NCI-H1105 treated with DMSO at 0.1 percent for 48 hours (cell line): Measurements from ENCODE around the gene KCNJ5.
A peak's percentile ranks its signal among the peaks of the same experiment; 100 is the strongest.

Source experiments
- DNase-seq: peaks from one replicate; lab custom pipeline; 2025; lab: John Stamatoyannopoulos, UW

Gene KCNJ5

GRCh38 chr11:128895526-128895925 is 4.4 kb downstream of the KCNJ5 start:
- DNase-seq, result no peak

DNA sequence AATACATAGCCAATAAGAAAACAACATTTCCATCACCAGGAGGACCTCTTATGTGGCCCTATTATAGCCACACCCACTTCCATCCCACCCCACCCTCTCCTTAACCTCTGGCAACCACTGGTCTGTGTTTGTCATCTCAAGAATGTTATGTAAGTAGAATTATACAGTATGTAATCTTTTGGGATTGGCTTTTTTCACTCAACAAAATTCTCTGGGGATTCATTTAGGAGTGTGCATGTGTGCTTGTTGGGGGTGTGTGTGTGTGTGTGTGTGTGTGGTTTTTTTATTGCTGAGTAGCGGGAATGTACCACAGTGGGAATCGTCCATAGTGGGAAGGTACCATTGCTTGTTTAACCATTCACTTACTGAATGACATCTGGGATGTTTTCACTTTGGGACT is 5.2 kb downstream of the KCNJ5 start:
- DNase-seq, result no peak

DNA sequence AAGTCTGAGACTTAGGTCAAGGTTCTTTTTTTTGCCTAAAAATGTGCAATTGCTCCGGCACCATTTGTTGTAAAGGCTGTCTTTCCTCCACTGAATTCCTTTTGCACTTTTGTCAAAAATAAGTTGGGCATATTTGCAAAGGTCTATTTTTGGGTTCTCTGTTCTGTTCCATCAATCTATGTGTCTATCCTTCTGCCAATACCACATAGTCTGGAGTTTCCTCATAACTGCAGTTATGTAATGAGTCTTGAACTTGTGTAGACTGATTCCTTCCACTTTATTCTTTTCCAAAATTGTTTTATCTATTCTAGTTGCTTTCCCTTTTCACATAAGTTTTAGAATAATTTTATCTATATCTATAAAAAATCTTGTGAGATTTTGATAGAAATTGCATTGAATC is 6.7 kb downstream of the KCNJ5 start:
- DNase-seq, result no peak

DNA sequence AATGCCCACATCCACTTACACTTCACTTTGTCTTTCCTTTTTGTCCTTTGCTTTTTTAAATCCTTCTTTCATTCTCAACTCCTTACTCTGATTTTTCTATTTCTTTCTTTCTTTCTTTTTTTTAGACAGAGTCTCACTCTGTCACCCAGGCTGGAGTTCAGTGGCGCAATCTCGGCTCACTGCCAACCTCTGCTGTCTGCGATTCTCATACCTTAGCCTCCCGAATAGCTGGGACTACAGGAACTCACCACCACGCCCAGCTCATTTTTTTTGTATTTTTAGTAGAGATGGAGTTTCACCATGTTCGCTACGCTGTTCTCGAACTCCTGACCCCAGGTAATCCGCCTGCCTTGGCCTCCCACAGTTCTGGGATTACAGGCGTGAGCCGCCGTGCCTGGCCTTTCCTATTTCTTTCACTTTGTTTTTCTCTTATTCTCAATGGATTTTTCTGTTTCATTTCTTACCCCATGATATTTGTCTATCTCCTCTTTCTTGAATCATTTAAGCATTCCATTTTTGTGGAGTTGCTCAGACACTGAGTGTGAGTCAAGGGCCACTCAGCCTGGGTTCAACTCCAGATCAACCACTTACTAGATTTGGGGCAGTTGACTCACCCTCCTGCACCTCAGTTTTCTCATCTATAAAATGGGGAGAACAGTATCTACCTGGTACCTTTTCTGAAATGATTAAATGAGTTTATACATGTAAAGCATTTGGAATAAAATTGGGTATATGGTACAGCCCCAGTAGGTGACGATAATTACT is 7.6 kb downstream of the KCNJ5 start:
- DNase-seq, result no peak

DNA sequence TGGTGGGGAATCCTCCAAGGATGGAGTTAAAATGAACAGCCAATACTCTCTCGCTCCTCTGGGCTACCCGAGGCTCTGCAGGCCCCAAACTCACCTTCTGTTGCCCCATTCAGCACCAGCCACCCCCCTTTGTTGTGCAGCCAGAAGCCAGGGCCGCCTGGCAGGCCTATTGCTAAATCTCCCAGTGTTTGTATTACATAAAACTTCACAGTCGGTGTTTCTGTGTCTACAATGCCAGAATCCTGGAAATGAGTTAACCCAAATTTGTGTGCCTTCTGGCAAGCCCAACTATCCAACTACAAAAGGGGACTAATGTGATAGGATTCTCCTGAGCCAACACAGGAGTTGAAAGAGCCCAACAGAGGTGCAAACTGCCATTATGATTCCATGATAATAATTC is 9.3 kb downstream of the KCNJ5 start:
- no peak for DNase-seq

GRCh38 chr11:128901653-128902514 is 10.7 kb downstream of the KCNJ5 start:
- DNase-seq, result no peak

- DNase-seq, result no peak
Observed at GRCh38 chr11:128902515-128903066, 11.4 kb downstream of the KCNJ5 start.

DNA sequence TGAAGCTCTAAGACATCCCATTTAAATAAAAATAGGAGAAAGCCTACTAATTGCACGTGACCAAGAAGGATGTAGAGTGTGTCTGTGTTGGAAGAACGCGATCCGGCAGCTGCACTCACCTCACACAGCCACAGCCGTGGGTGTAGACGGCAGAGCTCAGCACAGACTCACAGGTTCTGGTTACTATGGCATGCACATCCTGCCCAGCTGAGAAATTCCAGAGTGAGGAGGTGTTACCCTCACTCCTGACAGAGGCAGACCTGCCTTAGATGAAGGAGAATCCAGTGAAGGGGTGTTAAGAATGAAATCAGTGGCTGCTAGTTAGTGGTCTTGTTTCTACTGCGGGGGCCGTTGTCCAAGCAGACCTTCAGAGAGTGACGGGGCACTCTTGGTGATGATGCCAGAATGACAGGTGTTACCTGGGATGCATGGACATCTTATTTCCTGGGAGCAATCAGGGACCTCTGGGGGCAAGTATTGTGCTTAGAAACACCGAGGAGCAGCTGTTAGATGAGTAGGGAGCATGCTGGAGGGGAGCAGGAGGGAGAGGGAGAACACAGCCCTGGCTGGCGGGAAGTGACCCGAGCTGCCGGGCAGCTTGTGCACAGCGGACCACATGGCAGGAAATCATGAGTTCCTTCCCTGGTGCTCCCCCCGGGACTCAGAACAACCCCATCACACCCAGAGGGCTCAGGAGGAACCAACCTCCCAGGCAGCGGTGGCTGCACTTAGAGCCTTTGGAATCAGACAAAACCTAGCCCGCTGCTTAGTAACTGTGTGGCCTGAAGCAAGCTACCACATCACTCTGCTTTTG is 12.3 kb downstream of the KCNJ5 start:
- DNase-seq, result no peak

DNA sequence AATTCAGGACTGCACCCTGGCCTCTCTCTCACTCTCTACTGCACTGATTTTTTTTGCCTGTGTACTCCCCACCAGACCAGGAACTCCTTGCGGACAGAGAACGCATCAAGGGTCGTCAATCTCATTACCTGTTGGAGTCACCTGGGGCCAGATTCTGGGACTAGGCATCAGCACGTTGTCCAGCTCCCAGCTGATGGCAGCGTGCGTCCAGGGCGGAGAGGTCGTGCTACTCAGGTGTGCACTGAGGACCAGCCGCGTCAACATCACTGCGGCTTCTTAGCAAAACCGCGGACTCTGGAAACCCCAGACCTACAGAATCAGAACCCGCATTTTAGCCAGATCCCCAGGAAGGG is 13.1 kb downstream of the KCNJ5 start:
- no peak for DNase-seq

GRCh38 chr11:128904656-128905344 is 13.6 kb downstream of the KCNJ5 start:
- DNase-seq, result peak; percentile 86

- peak; percentile 71 for DNase-seq
Observed at GRCh38 chr11:128905345-128906184, 14.4 kb downstream of the KCNJ5 start.

DNA sequence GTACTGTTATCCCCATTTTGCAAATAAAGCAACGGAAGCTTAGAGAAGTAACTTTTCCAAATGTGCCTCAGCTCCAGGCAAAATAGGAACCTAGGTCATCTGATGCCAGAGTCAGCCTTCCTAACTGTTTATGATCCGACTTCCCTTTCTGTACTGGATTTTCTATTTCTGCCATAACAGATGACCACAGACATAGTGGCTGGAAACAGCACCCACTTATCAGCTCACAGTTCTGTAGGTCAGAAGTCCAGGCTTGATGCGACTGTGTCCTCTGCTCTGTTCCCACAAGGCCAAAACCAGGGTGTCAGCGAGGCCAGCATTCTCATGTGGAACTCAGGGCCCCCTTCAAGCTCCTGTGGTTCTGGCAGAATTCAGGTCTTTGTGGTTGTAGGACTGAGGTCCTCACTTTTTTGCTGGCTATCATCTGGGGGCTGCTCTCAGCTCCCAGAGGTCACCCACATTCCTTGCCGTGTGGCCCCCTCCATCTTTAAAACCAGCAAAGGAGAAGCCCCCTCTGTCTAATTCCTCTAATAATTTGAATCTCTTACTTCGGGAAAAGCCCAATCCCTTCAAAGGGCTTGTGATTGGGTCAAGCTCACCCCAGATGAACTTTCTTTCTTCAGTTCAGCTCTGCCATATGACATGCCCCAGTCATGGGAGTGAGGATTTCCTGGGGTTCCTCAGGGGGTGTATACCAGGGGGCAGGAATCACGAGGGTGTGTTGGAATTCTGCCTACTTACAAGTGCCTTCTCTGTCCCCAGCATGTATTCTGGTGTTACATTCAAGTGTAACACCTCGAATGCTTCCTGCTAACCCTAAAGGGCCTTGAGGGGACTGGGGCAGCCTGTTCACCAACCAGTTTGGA is 15.3 kb downstream of the KCNJ5 start:
- DNase-seq, result no peak

DNA sequence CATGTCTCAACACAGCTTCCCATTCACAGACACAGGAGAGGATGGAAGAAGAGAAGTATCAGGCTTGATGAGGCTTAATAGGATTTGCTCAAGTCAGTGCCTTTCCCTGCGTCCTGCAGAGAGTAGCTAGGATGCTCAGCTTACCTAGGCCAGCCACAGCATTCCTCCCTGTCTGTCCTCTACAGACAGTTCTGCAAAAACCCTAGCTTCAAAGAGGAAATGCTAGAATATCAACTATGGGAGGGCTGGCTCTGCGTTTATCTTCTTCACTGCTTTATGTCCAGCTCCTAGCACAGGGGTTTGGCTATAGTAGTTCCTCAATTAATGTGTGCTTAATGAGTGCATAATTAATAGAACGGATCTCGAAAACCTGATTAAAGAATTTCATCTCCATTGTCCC is 16.4 kb downstream of the KCNJ5 start:
- DNase-seq, result no peak

GRCh38 chr11:128908391-128909246 is 17.5 kb downstream of the KCNJ5 start:
- no peak for DNase-seq

DNA sequence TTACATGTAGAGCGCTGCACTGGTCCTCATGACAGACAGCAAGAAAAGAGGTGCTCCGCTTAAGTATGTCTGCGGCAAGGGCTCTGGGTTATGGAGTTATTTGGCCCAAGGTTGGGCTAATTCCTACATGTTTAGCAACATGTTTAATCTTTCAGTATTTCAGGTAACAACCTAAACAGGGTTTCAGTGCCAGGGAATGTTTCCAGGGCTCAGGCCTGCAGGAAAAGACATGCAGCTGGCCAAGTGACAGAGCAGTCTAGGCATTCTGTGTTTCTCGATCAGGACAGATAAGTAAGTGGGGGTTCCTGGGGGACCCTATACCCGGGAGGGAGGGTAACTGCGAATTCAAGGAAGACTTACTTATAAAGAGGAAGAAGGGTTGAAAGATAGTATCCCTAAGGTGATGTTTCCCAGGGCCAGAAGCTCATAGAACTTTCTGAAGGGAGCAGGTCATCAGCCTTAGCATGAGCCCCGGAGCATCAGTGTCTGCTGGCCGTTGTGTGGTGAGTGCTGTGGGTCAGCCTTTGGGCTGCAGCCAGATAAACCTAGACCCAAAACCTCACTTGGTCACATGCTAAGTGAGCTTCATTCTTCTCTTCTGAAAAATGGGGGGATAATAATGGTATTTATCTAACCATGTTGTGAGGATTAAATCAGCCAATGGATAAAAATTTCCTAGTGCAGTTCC is 18.4 kb downstream of the KCNJ5 start:
- no peak for DNase-seq

DNA sequence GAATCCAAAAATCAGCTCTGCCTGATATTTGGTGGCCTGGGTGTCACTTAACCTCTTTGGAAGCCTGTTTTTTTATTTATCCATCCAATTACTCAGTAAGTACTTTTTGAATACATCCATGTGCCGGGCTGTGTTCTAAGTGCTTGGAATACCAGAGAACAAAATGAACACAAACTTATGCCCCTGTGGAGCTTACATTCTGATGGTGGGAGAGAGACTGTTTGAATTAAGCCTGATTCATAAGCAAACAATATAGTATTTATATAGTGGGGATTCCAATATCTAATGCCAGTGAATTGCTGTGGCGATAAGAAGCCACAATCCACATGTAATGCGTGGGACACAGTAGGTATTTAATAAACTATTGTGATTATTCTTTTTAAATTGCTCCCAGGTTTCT is 19.4 kb downstream of the KCNJ5 start:
- DNase-seq, result no peak

- no peak for DNase-seq
Observed at GRCh38 chr11:128911239-128911638, 20.1 kb downstream of the KCNJ5 start.

DNA sequence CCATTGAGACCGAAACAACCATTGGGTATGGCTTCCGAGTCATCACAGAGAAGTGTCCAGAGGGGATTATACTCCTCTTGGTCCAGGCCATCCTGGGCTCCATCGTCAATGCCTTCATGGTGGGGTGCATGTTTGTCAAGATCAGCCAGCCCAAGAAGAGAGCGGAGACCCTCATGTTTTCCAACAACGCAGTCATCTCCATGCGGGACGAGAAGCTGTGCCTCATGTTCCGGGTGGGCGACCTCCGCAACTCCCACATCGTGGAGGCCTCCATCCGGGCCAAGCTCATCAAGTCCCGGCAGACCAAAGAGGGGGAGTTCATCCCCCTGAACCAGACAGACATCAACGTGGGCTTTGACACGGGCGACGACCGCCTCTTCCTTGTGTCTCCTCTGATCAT is 20.5 kb downstream of the KCNJ5 start:
- DNase-seq, result no peak
